DMS53 treated with DMSO at 0.1 percent for 48 hours (cell line): ENCODE measurements around the gene PSMB5.

Source experiments
- DNase-seq: peaks from one replicate; lab custom pipeline; 2025; ENCODE audit not compliant: unreplicated experiment; lab: John Stamatoyannopoulos, UW

Gene PSMB5

GRCh38 chr14:23060536-23061260 is 26.0 kb upstream of the PSMB5 start:
- no peak for DNase-seq

- no peak for DNase-seq
Observed at GRCh38 chr14:23058654-23059504, 24.2 kb upstream of the PSMB5 start.

- no peak for DNase-seq
Observed at GRCh38 chr14:23057757-23058653, 23.3 kb upstream of the PSMB5 start.

GRCh38 chr14:23056956-23057756 is 22.5 kb upstream of the PSMB5 start, which contains the start of gene CDH24:
Gene CDH24 (minus strand): TSS chr14:23057520. CDS start chr14:23055733, 1,787 bp downstream.
- DNase-seq = no peak

GRCh38 chr14:23056145-23056955 is 21.6 kb upstream of the PSMB5 start:
- no peak for DNase-seq

GRCh38 chr14:23055621-23056144 is 21.0 kb upstream of the PSMB5 start:
- no peak for DNase-seq

GRCh38 chr14:23055147-23055550 is 20.4 kb upstream of the PSMB5 start:
- no peak for DNase-seq

GRCh38 chr14:23054000-23054811 is 19.5 kb upstream of the PSMB5 start:
- no peak for DNase-seq

- no peak for DNase-seq
Observed at GRCh38 chr14:23053426-23053825, 18.7 kb upstream of the PSMB5 start.

GRCh38 chr14:23052671-23053070 is 18.0 kb upstream of the PSMB5 start:
- DNase-seq = no peak

- no peak for DNase-seq
Observed at GRCh38 chr14:23052182-23052623, 17.5 kb upstream of the PSMB5 start.

GRCh38 chr14:23051141-23052057 is 16.7 kb upstream of the PSMB5 start:
- no peak for DNase-seq

- no peak for DNase-seq
Observed at GRCh38 chr14:23049011-23049410, 14.3 kb upstream of the PSMB5 start.

GRCh38 chr14:23047751-23048693 is 13.3 kb upstream of the PSMB5 start:
- no peak for DNase-seq

- no peak for DNase-seq
Observed at GRCh38 chr14:23047034-23047634, 12.4 kb upstream of the PSMB5 start.
